H1 (cell line): Measurements from ENCODE around the gene SLC9A4. TPM values are rescaled to one million over a fixed set of nuclear protein-coding genes. Genes with fewer than 3 reads are reported as not detected.

ENCODE experiments used
- CTCF ChIA-PET: fragments of 300-600 bp; sonication (Branson Sonifier 250); formaldehyde crosslinking; loops from one replicate; lab custom pipeline; 2021; ENCODE audit not compliant: partially characterized antibody; lab: Charles Lee
- POLR2A ChIA-PET: fragments of 300-600 bp; sonication (Branson Sonifier 250); formaldehyde crosslinking; loops from one replicate; lab custom pipeline; 2021; ENCODE audit warnings: inconsistent platforms; ENCODE audit not compliant: partially characterized antibody; lab: Charles Lee
- DNase-seq, 2 experiments: peaks; one replicate each; pipeline versions ENCODE4 v3.0.0 to v3.0.0-alpha.2; 2010 to 2022; ENCODE audit warnings: low spot score in 2 of 2, low read depth in 1 of 2, mixed read lengths in 1 of 2
- FAIRE-seq: peaks from 2 replicates; lab custom pipeline; 2011; peaks lifted over from hg19 to GRCh38; lab: Jason Lieb, UNC
- H2AFZ ChIP-seq: 2 replicates; pipeline ENCODE4 v1.8.1; 2012; ENCODE audit warnings: low read length, inconsistent platforms
- H2AK5ac ChIP-seq: 2 replicates; pipeline ENCODE4 v1.6.1; 2013; ENCODE audit warnings: low read depth, low read length
- H2BK120ac ChIP-seq: replicated peaks from 2 replicates; pipeline ENCODE3; 2013; ENCODE audit warnings: low read depth, low read length, inconsistent platforms
- H2BK12ac ChIP-seq: 2 replicates; pipeline ENCODE4 v1.6.1; 2013; ENCODE audit warnings: low read depth, low read length
- H2BK15ac ChIP-seq: 2 replicates; pipeline ENCODE4 v1.6.1; 2013; ENCODE audit warnings: low read length
- H2BK20ac ChIP-seq: 2 replicates; pipeline ENCODE4 v1.6.1; 2013; ENCODE audit warnings: low read length
- H2BK5ac ChIP-seq: 2 replicates; pipeline ENCODE4 v1.6.1; 2013; ENCODE audit warnings: low read depth, low read length
- H3K14ac ChIP-seq: 2 replicates; pipeline ENCODE4 v1.6.1; 2013; ENCODE audit warnings: inconsistent platforms; ENCODE audit not compliant: insufficient read length
- H3K18ac ChIP-seq: 2 replicates; pipeline ENCODE4 v1.6.1; 2013; ENCODE audit warnings: low read length; ENCODE audit errors: extremely low read depth
- H3K23ac ChIP-seq: 2 replicates; pipeline ENCODE4 v1.6.1; 2013; ENCODE audit warnings: inconsistent platforms; ENCODE audit not compliant: insufficient read length
- H3K23me2 ChIP-seq: 2 replicates; pipeline ENCODE4 v1.6.1; 2013; ENCODE audit warnings: low read depth, low read length
- H3K27ac ChIP-seq: 2 replicates; pipeline ENCODE4 v1.6.1; 2011; ENCODE audit warnings: low read depth, low read length, inconsistent platforms
- H3K27me3 ChIP-seq, 4 experiments: replicated peaks in 1 of 4; 1 replicate in 1 of 4; 2 replicates in 3 of 4; pipeline versions ENCODE4 v1.6.1 to v1.8.1; 2011 to 2013; ENCODE audit warnings: low read length in 3 of 4, mild to moderate bottlenecking in 3 of 4, inconsistent platforms in 2 of 4, mixed read lengths in 2 of 4, moderate library complexity in 1 of 4; ENCODE audit not compliant: control insufficient read depth in 3 of 4, insufficient read depth in 3 of 4; ENCODE audit errors: extremely low read depth in 1 of 4
- H3K36me3 ChIP-seq, 4 experiments: 2 replicates each; pipeline versions ENCODE4 v1.6.1 to v1.8.1; 2011 to 2013; ENCODE audit warnings: mild to moderate bottlenecking in 4 of 4, low read length in 3 of 4, moderate library complexity in 2 of 4, control low read depth in 1 of 4, inconsistent platforms in 1 of 4; ENCODE audit not compliant: insufficient read depth in 4 of 4, control insufficient read depth in 2 of 4
- H3K4ac ChIP-seq: replicated peaks from 2 replicates; pipeline ENCODE3; 2013; ENCODE audit warnings: low read length, low read depth, mixed read lengths, inconsistent platforms; ENCODE audit not compliant: insufficient read length
- H3K4me1 ChIP-seq, 4 experiments: replicated peaks in 1 of 4; 1 replicate in 1 of 4; 2 replicates in 3 of 4; pipeline versions ENCODE4 v1.6.1 to v1.8.1; 2011 to 2013; ENCODE audit warnings: low read length in 3 of 4, inconsistent platforms in 2 of 4, mixed read lengths in 1 of 4; ENCODE audit not compliant: insufficient read depth in 4 of 4, control insufficient read depth in 3 of 4
- H3K4me2 ChIP-seq, 2 experiments: 2 replicates each; pipeline versions ENCODE4 v1.6.1 to v1.8.1; 2011 to 2013; ENCODE audit warnings: low read depth in 2 of 2, low read length in 2 of 2, control low read depth in 1 of 2, inconsistent platforms in 1 of 2, mild to moderate bottlenecking in 1 of 2; ENCODE audit not compliant: insufficient read depth in 1 of 2
- H3K4me3 ChIP-seq, 4 experiments: fragments of 200-600, 300-600 bp in 1 of 4; sonication (generic), shearing (Covaris generic), sonication (Bioruptor Twin) in 1 of 4; 2 replicates each; pipeline versions ENCODE4 v1.5.1 to v1.8.1; 2011 to 2016; ENCODE audit warnings: low read length in 4 of 4, low read depth in 3 of 4, control low read depth in 2 of 4, inconsistent platforms in 2 of 4, mild to moderate bottlenecking in 2 of 4, mixed read lengths in 1 of 4, moderate library complexity in 1 of 4; ENCODE audit not compliant: insufficient read depth in 2 of 4; ENCODE audit errors: extremely low read depth in 1 of 4
- H3K56ac ChIP-seq: replicated peaks from 2 replicates; pipeline ENCODE3; 2013; ENCODE audit warnings: low read depth, mild to moderate bottlenecking, mixed read lengths, low read length, inconsistent platforms; ENCODE audit not compliant: insufficient read length
- H3K79me1 ChIP-seq: 2 replicates; pipeline ENCODE4 v1.6.1; 2013; ENCODE audit warnings: low read depth, low read length, control low read depth
- H3K79me2 ChIP-seq, 2 experiments: 2 replicates each; pipeline versions ENCODE4 v1.6.1 to v1.8.1; 2012 to 2013; ENCODE audit warnings: low read length in 2 of 2, mild to moderate bottlenecking in 2 of 2, inconsistent platforms in 1 of 2; ENCODE audit not compliant: insufficient read depth in 2 of 2, control insufficient read depth in 1 of 2
- H3K9ac ChIP-seq, 4 experiments: replicated peaks in 1 of 4; 1 replicate in 1 of 4; 2 replicates in 3 of 4; pipeline versions ENCODE4 v1.6.1 to v1.8.1; 2011 to 2013; ENCODE audit warnings: low read depth in 3 of 4, low read length in 3 of 4, control low read depth in 2 of 4, mild to moderate bottlenecking in 2 of 4, moderate library complexity in 2 of 4, inconsistent platforms in 1 of 4; ENCODE audit errors: extremely low read depth in 1 of 4
- H3K9me3 ChIP-seq, 2 experiments: 2 replicates each; pipeline versions ENCODE4 v1.6.1 to v1.8.1; 2012 to 2013; ENCODE audit warnings: mild to moderate bottlenecking in 2 of 2, moderate library complexity in 2 of 2, control low read depth in 1 of 2, inconsistent platforms in 1 of 2, low read depth in 1 of 2, low read length in 1 of 2, mixed read lengths in 1 of 2; ENCODE audit not compliant: insufficient read depth in 2 of 2
- H4K20me1 ChIP-seq, 2 experiments: replicated peaks in 1 of 2; 2 replicates each; pipeline versions ENCODE3 to v1.8.1; 2011 to 2013; ENCODE audit warnings: inconsistent platforms in 2 of 2, low read length in 2 of 2, mild to moderate bottlenecking in 1 of 2; ENCODE audit not compliant: insufficient read depth in 2 of 2, control insufficient read depth in 1 of 2
- H4K5ac ChIP-seq: 2 replicates; pipeline ENCODE4 v1.6.1; 2013; ENCODE audit warnings: low read length, low read depth, mixed read lengths, inconsistent platforms; ENCODE audit not compliant: insufficient read length
- H4K8ac ChIP-seq: 2 replicates; pipeline ENCODE4 v1.8.0; 2013; ENCODE audit warnings: mild to moderate bottlenecking, moderate library complexity, low read length, inconsistent platforms; ENCODE audit not compliant: insufficient read depth; ENCODE audit errors: extremely low read depth
- H4K91ac ChIP-seq: replicated peaks from 2 replicates; pipeline ENCODE3; 2013; ENCODE audit warnings: low read length, mixed read lengths, inconsistent platforms; ENCODE audit not compliant: insufficient read length
- CTBP2 ChIP-seq: IDR thresholded peaks from 2 replicates; pipeline ENCODE4 v1.7.0; 2011; ENCODE audit warnings: borderline replicate concordance, mild to moderate bottlenecking, moderate library complexity, mixed read lengths, low read length; ENCODE audit not compliant: insufficient read depth, insufficient read length
- JUN ChIP-seq: IDR thresholded peaks from 2 replicates; pipeline ENCODE4 v1.6.1; 2011; ENCODE audit warnings: low read depth, mild to moderate bottlenecking, improper control_type of control experiment, low read length
- NANOG ChIP-seq: IDR thresholded peaks from 2 replicates; pipeline ENCODE4 v1.6.1; 2011; ENCODE audit warnings: low read length, low read depth, mild to moderate bottlenecking, inconsistent platforms; ENCODE audit not compliant: insufficient read depth, poor library complexity, severe bottlenecking
- POLR2A ChIP-seq, 2 experiments: IDR thresholded peaks; 1 replicate in 1 of 2; 2 replicates in 1 of 2; pipeline ENCODE4 v1.6.1; 2011; ENCODE audit warnings: low read depth in 2 of 2, low read length in 2 of 2, mild to moderate bottlenecking in 2 of 2; ENCODE audit errors: control extremely low read depth in 1 of 2
- RFX5 ChIP-seq: IDR thresholded peaks from 2 replicates; pipeline ENCODE4 v1.6.1; 2011; ENCODE audit warnings: low read depth, low read length, improper control_type of control experiment, borderline replicate concordance
- SIRT6 ChIP-seq: IDR thresholded peaks from one replicate; pipeline ENCODE4 v1.7.1; 2012; ENCODE audit warnings: low read length, inconsistent platforms
- SP2 ChIP-seq: IDR thresholded peaks from 2 replicates; pipeline ENCODE4 v1.6.1; 2012; ENCODE audit warnings: mild to moderate bottlenecking, low read length, inconsistent platforms
- TAF7 ChIP-seq: optimal IDR thresholded peaks from 2 replicates; pipeline ENCODE3; 2011; ENCODE audit warnings: low read depth, mild to moderate bottlenecking, inconsistent platforms, low read length, moderate library complexity, borderline replicate concordance
- WGBS, 2 experiments: shearing (Covaris generic) in 1 of 2; methylation state at CpG; one replicate each; pipeline versions ENCODE4 v1.1.6 to v1.1.7; 2013 to 2015; ENCODE audit warnings: low lambda C conversion rate in 2 of 2, mixed read lengths in 2 of 2, inconsistent platforms in 1 of 2, low coverage in 1 of 2, missing lambda C conversion rate in 1 of 2; ENCODE audit not compliant: insufficient replicate concordance in 2 of 2, insufficient coverage in 1 of 2, insufficient read length in 1 of 2; ENCODE audit errors: extremely low coverage in 1 of 2, missing lambda C conversion rate in 1 of 2; 5-methylcytosine and 5-hydroxymethylcytosine counted together
- polyA plus RNA-seq, 7 experiments: library from polyadenylated mRNA; depleted of rRNA in 3 of 7; stranded (reverse) in 5 of 7; unstranded in 2 of 7; fragments of >200 nt in 5 of 7; fragments of 200-250 nt in 2 of 7; gene quantifications; 1 replicate in 5 of 7; 2 replicates in 1 of 7; 4 replicates in 1 of 7; pipeline versions ENCODE4 v1.2.1 to v1.2.3, GENCODE V29; 2011 to 2013; ENCODE audit warnings: missing spikeins in 2 of 7, mixed read lengths in 2 of 7
- total RNA-seq: library from RNA; stranded (reverse); fragmentation: NEBNext Ultra II Directional; extraction: Animal tissue kit (Norgen Biotek cat#: 25700); gene quantifications from 2 replicates; pipeline ENCODE4 v1.2.1, GENCODE V29; 2021

Gene SLC9A4
- total and polyA plus RNA-seq, 2 of the 8 experiments (the other 6 are each of a cell fraction or from before 2014, with no cell fraction given): not detected

DNA sequence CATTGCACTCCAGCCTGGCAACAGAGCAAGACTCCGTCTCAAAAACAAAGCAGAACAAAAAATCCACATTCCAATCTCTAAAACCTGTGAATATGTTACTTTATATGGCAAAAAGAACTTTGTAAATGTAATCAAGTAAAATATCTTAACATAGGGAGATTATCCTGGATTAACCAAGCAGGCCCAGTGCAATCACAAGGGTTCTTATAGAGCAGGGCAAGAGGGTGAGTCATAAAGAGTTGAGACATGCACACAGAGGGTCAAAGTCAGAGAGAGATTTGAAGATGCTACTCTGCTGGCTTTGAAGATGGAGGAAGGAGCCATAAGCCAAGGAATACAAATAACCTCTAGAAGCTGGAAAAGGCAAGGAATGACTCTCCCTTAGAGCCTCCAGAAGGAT is 85.4 kb downstream of the SLC9A4 start:
- no peak overlapping the region for H3K4me3 ChIP-seq
- H3K18ac ChIP-seq: no peak overlapping the region
- H3K27me3 ChIP-seq: no peaks in the 10 kb centered on the region
- no peak overlapping the region for H3K27ac ChIP-seq
- H2BK5ac ChIP-seq: no peak overlapping the region
- ChIA-PET POLR2A (no interaction called here), CTCF (no interaction called here)
- H2AFZ ChIP-seq: no peak overlapping the region
- H3K36me3 ChIP-seq: no peaks in the 10 kb centered on the region
- H3K79me1 ChIP-seq: no peaks in the 10 kb centered on the region
- H4K20me1 ChIP-seq: no peaks in the 10 kb centered on the region
- no peak overlapping the region for H2BK15ac ChIP-seq
- no peak overlapping the region for H4K5ac ChIP-seq
- no peak overlapping the region for H4K91ac ChIP-seq
- no peak overlapping the region for H2AK5ac ChIP-seq
- no peaks in the 10 kb centered on the region for H3K23me2 ChIP-seq
- H2BK20ac ChIP-seq: no peak overlapping the region
- no peak overlapping the region for H3K4ac ChIP-seq
- H2BK120ac ChIP-seq: no peak overlapping the region
- WGBS, 2 experiments: 100% methylated on average over 1 of the region's 1 CpG; no CpG with 5 or more reads in 1 of the 2 experiments
- H3K4me2 ChIP-seq: no peak overlapping the region
- no peak overlapping the region for H3K14ac ChIP-seq
- H4K8ac ChIP-seq: no peak overlapping the region
- FAIRE-seq: no peak
- DNase-seq: no peak
- no peaks in the 10 kb centered on the region for H3K9me3 ChIP-seq
- H3K56ac ChIP-seq: no peak overlapping the region
- H3K23ac ChIP-seq: no peak overlapping the region
- H3K79me2 ChIP-seq: no peaks in the 10 kb centered on the region
- H3K9ac ChIP-seq: no peak overlapping the region
- H2BK12ac ChIP-seq: no peak overlapping the region
- no peaks in the 10 kb centered on the region for H3K4me1 ChIP-seq
- TF ChIP-seq POLR2A (IDR thresholded peaks at IDR 0.05; ENCODE audit: control extremely low read depth in 1 of 2, low read depth in 2 of 2, low read length in 2 of 2): no peak
- no peak for TF ChIP-seq TAF7
- TF ChIP-seq SIRT6: no peak
- TF ChIP-seq SP2: no peak
- no peak for TF ChIP-seq CTBP2
- no peak for TF ChIP-seq JUN
- no peak for TF ChIP-seq RFX5
- no peak for TF ChIP-seq NANOG
